Measurements from ENCODE around the gene NR1I3.

The NR1I3 gene

DNA sequence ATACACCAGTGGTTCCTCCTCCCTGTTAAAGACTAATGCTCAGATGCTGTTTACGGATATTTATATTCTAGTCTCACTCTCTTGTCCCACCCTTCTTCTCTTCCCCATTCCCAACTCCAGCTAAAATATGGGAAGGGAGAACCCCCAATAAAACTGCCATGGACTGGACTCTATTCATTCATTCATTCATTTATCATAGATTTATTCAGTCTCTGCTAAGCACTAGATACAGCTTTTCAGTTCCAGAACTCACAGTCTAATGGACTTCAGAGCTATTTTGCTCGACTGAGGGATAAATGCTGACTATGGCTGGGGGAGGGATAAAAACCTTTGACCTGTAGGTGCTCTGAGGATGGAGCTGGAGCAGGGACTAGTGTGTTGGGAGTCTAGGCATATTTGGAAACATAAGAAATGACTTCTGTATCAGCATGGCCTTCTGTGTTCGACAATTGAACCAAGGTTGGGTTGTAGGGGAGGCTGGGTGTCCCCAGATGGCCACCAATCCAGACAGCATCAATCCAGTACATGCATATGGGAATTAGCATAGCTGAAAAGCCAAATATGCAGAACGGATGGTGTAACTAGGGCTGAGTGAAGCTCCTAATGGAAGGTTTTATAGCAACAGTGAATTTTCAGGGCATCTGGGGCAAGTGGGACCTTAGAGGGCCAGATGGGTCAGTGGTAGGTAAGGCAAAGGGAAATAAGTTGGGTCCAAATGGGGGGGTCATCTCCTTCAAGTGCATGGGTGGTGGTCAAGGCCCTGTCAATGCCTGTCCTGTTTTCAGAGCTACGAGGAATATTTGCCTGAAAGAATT is 18.7 kb downstream of the NR1I3 start:
- in situ Hi-C loops (cut with MboI; ENCODE audit: low sequenced_read_pairs, unreplicated experiment): no loop called here
- no peak for DNase-seq (ENCODE audit: low spot score)
- TF ChIP-seq, protein P1, sequence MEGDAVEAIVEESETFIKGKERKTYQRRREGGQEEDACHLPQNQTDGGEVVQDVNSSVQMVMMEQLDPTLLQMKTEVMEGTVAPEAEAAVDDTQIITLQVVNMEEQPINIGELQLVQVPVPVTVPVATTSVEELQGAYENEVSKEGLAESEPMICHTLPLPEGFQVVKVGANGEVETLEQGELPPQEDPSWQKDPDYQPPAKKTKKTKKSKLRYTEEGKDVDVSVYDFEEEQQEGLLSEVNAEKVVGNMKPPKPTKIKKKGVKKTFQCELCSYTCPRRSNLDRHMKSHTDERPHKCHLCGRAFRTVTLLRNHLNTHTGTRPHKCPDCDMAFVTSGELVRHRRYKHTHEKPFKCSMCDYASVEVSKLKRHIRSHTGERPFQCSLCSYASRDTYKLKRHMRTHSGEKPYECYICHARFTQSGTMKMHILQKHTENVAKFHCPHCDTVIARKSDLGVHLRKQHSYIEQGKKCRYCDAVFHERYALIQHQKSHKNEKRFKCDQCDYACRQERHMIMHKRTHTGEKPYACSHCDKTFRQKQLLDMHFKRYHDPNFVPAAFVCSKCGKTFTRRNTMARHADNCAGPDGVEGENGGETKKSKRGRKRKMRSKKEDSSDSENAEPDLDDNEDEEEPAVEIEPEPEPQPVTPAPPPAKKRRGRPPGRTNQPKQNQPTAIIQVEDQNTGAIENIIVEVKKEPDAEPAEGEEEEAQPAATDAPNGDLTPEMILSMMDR (IDR thresholded peaks at IDR 0.05; ENCODE audit: borderline replicate concordance, control extremely low read depth, extremely low read depth, insufficient read depth, missing control alignments): no peak

GRCh38 chr1:161218301-161219077 is 19.5 kb downstream of the NR1I3 start:
- TF ChIP-seq, protein P1 (IDR thresholded peaks at IDR 0.05; ENCODE audit: borderline replicate concordance, control extremely low read depth, extremely low read depth, insufficient read depth, missing control alignments): no peak
- no peak for DNase-seq (ENCODE audit: low spot score)
- in situ Hi-C loops (cut with MboI; ENCODE audit: low sequenced_read_pairs, unreplicated experiment): no loop called here

GRCh38 chr1:161217831-161218230 is 20.2 kb downstream of the NR1I3 start:
- DNase-seq (ENCODE audit: low spot score): no peak
- in situ Hi-C loops (cut with MboI; ENCODE audit: low sequenced_read_pairs, unreplicated experiment): no loop called here
- TF ChIP-seq, protein P1 (IDR thresholded peaks at IDR 0.05; ENCODE audit: borderline replicate concordance, control extremely low read depth, extremely low read depth, insufficient read depth, missing control alignments): no peak

GRCh38 chr1:161216945-161217712 is 20.9 kb downstream of the NR1I3 start:
- peak; percentile 62 for DNase-seq (ENCODE audit: low spot score)
- TF ChIP-seq, protein P1 (IDR thresholded peaks at IDR 0.05; ENCODE audit: borderline replicate concordance, control extremely low read depth, extremely low read depth, insufficient read depth, missing control alignments): no peak
- in situ Hi-C loops (cut with MboI; ENCODE audit: low sequenced_read_pairs, unreplicated experiment): no loop called here

GRCh38 chr1:161215076-161215475 is 22.9 kb downstream of the NR1I3 start, which contains the start of gene FCER1G:
Gene FCER1G (plus strand): TSS chr1:161215295. CDS start chr1:161215322, 27 bp downstream.
- in situ Hi-C loops (cut with MboI; ENCODE audit: low sequenced_read_pairs, unreplicated experiment): no loop called here
- no peak for DNase-seq (ENCODE audit: low spot score)
- TF ChIP-seq, protein P1 (IDR thresholded peaks at IDR 0.05; ENCODE audit: borderline replicate concordance, control extremely low read depth, extremely low read depth, insufficient read depth, missing control alignments): no peak

DNA sequence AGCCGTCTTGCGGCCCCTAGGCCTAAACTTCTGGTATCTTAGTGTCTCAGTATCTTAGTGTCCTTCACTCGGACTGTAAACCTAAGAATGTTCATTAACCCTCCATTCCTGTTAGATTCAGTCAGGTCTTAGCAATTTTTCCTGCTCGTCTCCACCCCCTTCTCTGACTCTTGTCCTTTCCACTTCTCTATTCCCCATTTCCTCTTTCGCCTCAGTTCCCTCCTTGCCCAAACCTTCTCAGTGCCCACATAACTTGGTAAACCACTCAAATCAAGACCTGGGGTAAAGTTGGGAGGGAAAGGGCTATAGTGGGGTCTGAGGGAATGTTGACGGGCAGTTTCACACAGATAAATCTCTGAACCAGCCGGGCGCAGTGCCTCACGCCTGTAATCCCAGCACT is 23.6 kb downstream of the NR1I3 start:
- no peak for DNase-seq (ENCODE audit: low spot score)
- in situ Hi-C loops (cut with MboI; ENCODE audit: low sequenced_read_pairs, unreplicated experiment): no loop called here
- TF ChIP-seq, protein P1 (IDR thresholded peaks at IDR 0.05; ENCODE audit: borderline replicate concordance, control extremely low read depth, extremely low read depth, insufficient read depth, missing control alignments): no peak

Data from GM13976 (cell line).